HG02885 (cell line): ENCODE data around the gene EXOSC10.
A peak's percentile ranks its signal among the peaks of the same experiment; 100 is the strongest.

Experiments
- ATAC-seq: cut with Tn5 transposase; IDR thresholded peaks from one replicate; pipeline ENCODE4 v1.9.1; 2021; ENCODE audit warnings: mild to moderate bottlenecking; ENCODE audit not compliant: unreplicated experiment, poor library complexity

Gene EXOSC10

DNA sequence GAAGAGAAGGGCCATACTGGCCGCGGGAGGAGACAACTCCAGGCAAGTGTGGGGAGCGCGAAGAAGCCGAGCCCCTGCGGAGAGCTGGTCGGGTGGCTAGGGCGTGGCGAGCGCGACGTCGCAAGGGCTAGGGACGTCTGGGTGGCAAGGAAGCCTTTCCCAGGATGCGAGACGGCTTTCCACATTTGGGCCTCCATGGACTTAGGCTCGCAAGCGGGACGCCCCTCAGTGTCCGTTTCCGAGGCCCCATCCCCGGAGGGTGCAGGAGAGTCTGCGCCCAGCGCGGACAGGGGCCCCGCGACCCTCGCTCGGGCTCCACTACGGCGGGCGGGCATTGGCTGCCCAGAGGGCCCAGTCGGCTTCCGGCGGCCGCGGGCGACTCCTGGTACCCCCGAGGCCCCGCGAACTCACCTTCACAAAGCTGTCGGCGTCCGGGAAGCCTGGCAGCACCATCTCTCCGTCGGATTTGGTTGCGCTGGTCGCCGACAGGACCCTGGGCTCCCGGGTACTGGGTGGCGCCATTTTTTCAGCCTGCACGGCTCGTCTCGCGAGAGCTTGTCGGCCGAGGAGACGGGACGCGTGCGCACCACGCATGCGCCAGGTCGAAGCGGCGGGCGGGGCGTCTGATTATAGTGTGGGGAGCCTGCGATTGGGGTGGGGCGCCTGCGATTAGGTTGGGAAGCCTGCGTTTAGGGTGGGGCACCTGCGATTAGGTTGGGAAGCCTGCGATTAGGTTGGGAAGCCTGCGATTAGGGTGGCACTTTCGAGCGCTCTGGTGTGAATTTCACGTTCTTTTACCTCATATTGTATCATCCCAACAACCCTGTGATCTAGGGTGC lies at the start of gene EXOSC10:
Gene EXOSC10, minus strand, starts transcription at position 560 of the 839 bp plus-strand sequence. Its CDS starts 38 bp downstream, at position 522.
- ATAC-seq = peak; percentile 95

GRCh38 chr1:11147197-11147770 lies 47.6 kb upstream of the EXOSC10 start:
- no peak for ATAC-seq

DNA sequence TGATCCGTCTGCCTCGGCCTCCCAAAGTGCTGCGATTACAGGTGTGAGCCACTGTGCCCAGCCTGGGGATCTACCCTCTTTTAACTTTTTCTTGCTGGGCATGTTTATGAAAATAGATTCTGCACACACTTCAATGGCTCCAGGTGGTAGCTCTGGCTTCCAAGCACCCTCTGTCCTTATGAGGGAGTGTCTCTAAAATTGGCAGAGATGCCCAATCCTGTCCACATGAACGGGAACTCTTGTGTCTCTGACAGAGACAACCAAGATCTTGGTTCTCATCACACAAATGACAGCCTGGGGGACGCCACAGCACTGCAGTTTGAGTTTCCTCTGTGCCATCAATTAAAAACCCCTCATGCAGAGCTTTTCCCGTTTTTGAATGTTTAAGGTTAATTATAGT lies 46.1 kb upstream of the EXOSC10 start:
- ATAC-seq = no peak

DNA sequence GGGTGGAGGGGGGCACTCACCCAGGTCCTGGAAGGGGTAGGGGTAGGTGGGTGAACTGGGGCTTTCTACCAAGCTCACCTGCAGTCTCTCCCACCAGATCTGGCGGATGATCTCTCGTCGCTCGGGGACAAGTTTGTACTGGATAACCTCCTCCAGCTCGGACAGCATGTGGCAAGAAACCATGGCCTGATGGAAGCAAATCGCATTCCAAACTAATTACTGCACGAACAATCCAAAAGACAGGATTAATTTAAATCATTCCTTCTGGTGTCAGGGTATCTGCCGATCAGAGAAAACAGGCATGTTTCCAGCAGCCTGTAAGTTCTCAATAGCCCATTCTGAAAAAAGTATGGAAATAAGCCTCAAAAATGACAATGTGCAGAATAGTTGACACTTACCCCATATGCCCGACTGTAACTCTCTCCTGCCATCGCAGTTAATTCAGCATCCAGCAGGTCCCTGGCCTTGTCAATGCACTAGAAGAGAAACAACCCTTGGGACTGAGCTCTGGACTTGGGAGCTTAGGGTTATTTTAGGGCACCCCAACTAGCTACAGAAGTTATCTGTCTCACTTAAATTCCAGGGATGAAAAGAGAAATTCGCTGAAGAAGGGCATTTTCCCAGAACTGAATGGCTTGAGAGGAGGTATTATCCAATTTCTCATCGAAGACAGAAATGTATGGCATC lies 45.0 kb upstream of the EXOSC10 start:
- ATAC-seq = no peak

DNA sequence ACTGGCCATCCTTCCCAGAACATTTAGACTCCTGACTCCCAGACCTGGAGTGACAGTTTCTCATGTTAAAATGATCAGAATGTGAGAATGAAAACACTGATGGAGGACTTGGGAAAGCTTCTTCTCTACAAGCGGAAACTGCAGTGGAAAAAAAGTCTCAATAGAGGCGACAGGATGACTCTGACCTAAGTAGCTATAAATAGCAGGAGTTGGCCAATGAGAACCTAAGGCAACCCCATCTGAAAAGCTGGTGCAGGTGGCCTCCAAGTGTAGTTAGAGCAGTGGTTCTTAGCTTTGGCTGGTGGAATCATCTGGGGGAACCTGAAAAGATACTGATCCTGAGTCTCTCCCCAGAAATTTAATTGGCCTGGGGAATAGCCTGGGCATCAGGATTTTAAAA lies 44.2 kb upstream of the EXOSC10 start:
- no peak for ATAC-seq

DNA sequence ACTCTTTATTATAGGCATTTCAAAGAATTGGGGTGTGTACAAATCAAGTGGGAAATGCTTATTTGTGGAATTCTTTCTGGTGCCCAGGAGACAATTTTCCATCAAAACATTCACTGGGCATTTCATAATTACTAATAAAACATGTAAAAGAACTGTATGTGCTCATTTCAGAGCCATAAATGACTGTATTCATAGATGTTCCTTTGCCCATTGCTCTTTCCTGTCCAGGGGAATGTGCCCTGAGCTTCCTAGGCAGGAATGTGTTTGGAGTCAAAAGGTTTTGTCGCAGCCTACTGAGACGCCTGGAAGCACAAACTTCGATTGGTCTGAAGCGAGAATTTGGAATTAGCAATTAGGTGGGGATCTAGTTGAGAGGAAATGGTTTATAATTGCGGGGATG lies 43.7 kb upstream of the EXOSC10 start:
- no peak for ATAC-seq

- no peak for ATAC-seq
Measured at GRCh38 chr1:11142618-11143391, 43.1 kb upstream of the EXOSC10 start.

DNA sequence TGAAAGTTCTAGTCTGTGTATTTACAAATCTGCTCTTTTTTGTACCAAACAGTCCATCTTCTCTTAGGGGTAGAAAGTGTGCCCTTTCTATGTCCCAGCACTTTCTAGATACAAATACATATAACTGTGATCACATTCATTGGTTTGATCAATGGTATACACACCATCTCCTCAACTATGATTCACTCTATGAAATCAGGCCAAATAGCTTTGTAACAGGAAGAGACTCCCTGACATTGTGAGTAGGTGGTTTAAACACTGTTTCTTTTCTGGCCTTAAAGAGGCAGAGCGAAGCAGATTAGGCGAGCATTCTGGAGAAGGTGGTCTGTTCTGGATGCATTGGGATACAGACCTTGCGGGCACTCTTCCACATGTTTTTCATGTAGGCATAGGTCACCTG lies 39.3 kb upstream of the EXOSC10 start:
- ATAC-seq = no peak

GRCh38 chr1:11138029-11138428 lies 38.4 kb upstream of the EXOSC10 start:
- no peak for ATAC-seq

GRCh38 chr1:11134898-11135266 lies 35.2 kb upstream of the EXOSC10 start:
- ATAC-seq = no peak

DNA sequence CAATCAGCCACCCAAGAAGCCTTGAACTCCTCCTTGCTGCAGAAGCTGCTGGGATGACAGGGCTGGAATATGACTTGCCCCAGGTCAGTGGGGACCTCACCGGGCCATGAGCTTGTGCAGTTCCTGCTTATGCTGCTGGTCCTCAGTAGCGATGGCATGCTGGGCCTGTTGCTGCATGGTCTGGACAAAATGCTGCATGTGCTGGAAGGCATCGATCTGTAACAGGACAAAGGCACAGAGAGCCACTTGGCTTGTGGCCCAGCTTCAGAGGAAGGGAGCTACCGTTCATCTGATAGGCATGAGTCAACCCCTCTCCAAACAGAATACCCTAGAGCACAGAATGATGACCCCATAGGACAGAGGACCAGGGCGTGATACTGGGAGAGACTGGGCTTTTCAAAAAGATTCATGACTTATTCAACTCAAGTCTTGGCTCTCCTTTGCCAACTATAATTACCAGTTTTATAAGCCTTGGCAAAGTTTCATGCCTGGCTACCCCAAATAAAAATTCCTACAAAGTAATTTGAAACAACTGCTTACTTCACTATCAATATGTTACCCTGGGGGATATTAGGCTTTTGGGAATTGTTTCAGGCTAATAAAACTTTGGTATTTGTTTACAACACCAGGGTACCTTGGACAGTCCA lies 34.7 kb upstream of the EXOSC10 start:
- no peak for ATAC-seq

DNA sequence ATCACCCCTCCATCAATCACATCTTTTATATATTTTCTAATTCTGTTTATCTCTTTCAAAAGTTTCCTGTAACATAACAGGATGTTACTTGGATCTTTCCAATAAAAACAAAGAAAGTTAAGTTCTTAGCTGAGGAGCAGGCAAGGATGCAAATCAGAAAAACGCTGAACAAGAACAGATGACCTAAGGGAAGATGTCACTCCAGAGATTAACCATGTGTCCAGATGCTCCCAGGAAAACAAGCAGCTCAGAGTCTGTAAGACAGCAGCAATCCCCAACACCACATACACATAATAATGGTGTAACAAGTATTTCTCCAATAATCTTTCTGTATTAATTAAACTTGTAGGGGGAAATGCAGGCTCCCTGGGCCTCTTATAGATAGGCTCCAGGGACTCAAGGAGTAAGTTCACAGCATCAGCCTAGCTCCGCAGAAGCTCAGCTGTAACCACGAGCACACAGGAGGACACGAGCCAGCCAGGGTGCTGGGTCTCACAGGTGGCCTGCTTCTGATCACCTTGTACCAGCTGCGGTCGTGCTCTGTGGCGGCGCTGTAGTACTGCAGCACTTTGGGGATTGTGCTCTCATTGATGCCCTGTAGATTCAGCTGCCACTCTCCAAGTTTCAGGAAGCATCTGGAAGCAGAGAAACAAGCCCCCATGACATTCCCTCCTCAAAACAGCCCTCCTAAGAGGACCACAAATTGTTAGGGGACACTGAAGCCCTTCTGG lies 33.1 kb upstream of the EXOSC10 start:
- no peak for ATAC-seq

GRCh38 chr1:11131816-11132215 lies 32.1 kb upstream of the EXOSC10 start:
- no peak for ATAC-seq

DNA sequence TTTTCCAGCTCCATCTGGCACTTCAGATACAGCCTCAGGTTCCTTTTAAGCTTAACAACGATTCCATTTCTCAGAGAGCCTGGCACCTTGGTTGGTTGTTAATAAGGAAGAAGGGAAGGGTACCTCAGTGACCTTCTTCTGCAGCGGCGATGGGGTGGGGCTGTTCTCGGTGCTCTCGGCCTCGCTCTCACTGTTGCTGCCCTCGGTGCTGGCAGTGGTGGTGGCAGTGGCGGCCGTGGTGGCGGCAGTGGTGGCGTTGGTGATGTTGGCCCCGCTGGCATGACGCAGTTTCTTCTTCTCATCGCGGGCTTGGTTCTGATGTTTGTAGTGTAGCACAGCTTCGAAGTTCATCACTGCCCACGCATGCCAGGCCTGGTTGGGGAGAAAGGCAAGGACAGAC lies 30.7 kb upstream of the EXOSC10 start:
- no peak for ATAC-seq

DNA sequence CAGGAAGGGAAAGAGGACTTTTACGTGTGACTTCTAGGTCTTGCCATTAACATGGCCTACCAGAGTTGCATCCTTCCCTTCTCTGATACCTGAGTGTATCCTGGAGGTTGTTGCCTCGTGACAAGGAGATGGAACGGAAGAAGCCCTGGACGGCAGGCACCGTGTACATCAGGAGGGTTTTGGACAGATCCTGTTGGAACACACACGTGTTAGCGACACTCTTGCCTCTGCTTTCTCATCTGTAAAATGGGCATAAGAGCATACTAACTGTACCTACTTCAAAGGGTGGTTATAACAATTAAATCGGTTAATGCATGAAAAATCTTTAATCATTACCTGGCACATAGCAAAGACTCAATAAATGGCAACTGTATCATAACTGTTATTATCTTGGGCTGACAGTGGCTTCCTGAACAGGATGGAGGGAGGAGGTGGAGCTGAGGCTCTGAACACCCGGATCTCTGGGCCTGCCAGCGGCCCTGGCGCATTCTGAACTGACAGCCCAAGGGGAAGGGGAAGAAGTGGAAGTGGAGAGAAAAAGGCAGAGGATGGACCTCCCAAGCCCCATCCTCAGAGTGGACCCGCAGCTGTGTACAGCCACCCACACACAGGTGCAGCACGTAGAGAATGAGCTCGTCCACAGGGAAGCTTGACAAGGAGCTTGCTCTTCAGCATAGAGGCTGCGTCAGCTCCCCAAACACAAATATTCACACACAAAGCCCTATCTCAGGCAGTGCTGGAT lies 30.2 kb upstream of the EXOSC10 start:
- no peak for ATAC-seq

DNA sequence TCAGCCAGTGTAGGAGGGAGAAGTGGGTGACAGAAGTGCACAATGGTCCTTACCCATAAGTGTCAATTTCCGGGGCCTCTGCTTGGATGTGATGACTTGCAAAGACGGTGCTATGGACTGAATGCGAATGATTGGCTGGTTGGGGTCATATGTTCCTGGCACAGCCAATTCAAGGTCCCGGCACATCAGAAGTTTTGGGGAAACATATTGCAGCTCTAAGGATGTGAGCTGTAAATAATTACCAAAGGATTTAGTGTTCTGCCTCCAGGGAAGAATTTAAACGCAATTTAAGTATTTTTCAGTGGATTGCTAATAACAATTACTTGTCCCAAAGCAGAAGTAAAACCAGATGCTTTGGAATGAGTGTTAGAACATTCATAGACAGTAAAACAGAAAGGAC lies 26.9 kb upstream of the EXOSC10 start:
- no peak for ATAC-seq

DNA sequence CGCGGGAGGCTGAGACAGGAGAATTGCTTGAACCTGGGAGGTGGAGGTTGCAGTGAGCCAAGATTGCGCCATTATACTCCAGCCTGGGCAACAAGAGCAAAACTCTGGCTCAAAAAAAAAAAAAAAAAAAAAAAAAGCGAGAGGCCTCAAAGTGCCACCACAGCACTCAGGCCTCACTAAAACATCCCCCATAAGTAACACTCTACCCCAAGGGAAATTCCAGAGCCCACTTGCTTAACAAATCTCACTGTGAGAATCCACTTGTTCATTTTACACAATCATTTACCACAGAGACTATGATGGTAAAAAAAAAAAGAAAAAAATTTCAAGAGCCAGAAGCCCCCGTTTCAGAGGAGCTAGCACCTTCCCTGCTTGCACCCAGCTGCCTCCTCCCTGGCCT lies 26.3 kb upstream of the EXOSC10 start:
- ATAC-seq = no peak

DNA sequence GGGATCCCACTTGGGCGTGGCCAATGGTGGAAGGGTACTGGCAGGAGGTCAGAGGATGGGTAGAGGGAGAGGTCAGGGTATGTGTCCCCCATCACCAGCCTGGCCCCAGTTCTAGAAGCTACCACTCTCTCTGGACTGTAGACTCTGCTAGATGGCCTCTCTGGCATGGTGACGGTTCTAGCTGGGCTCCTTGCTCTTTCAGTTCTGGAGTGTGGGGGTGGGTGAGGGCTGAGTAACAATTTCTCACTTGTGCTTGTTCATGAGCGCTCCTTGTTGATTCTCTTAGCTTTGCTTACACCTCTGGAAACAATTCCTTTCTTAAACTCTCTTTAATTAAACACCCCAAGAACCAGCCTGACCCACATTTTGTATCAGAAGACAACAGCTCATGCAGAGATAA lies 25.3 kb upstream of the EXOSC10 start:
- ATAC-seq = no peak

- ATAC-seq = no peak
Measured at GRCh38 chr1:11116318-11116717, 16.6 kb upstream of the EXOSC10 start.
